ENCODE results near the gene S100A7A.
"Not testable (repeated sequence)": the region's sequence is repeated elsewhere in the genome, so short reads cannot be mapped to it uniquely, and the experiment has no call there.

Gene S100A7A

DNA sequence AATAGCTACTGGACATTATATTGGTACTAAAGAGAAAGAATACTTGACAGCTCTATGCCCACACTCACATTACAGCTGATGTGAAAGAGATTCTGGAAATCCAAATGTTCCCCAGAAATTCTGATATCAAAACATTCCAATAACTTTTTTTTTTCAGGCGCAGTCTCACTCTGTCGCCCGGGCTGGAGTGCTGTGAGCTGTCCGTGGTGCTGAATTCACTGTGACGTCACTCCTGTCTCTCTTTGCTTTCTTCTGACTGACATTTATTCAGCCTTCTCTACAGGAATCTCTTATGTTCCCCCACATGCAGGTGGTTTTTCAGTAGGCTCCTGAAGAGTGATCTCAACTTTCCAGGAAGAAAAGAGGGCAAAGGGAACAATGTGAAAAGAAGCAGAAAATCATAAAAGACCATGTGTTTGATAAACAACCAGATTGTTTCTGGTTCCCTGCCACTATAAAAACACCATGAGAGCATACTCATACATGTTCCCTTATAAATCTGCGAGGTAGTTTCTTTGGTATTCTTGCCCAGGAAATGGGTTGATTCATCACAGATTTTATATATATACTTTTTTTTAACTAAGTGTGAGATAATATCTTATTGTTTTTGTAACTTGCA, 6.2 kb downstream of the S100A7A start:
- DNase-seq (ENCODE audit: low read depth, low spot score) = peak; percentile 82

DNA sequence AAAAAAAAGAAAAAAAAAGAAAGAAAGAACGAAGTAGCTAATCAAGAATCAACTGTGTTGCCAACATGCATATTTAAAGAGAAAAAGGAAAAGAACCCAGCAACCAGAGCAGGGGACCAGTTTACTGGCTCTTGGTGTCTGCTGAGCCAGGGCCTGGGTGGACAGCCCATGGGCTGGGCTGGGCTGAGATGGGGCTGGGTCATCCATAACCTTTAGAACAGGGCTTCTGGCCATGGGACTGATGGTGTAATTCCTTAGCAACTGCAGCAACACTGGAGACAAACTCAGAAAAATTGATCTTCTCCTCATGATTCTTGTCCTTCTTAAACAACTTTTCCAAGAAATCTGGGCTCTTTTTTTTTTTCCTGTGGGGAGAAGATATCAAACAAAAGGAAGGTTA, 10.5 kb downstream of the S100A7A start:
- DNase-seq (ENCODE audit: low read depth, low spot score) = no peak

DNA sequence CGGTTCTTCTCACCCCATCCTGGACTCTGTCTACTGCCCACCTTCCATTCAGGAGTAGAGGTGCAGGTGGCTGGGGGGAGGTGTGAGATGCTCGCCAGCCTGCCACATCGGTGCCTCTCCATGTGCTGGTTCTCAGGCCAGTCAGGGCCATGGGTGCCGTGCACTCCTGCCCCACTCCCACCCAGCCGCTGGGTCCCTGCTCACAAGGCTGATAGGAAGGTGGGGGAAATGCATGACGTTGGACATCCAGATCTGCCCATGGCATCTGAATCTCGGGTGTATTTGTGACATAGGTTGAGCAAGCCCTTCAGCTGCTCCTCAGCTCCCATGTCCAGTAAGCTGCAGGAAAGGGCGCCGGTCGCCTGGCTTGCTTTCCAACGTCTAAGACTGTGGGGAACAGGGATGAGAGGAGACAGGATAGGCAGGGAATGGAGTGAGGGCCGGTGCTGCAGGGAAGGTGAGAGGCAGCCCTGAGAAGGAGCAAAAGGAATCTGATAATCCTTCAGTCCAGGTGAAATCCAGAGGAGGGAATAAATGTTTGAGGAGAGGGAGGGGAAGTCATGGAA, 11.8 kb downstream of the S100A7A start:
- no peak for DNase-seq (ENCODE audit: low read depth, low spot score)

DNA sequence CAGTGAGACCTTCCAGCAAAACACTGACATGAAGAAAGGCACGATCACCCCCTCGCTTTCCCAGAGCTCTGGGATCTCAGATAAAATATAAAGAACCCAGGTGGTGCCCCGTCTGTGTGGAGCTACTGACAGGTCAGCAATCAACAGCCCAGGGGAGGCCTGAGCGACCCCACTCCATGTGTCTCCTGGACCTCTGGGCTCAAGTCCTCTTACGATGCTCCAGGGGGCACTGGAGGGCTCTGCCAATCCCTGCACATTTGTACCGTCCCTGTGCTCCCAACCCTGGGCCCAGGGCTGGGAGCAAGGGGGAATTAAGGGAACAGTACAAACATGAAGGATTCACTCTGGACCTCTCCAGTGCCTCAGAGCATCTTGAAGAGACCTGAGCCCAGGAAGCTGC, 12.5 kb downstream of the S100A7A start:
- no peak for DNase-seq (ENCODE audit: low read depth, low spot score)

DNA sequence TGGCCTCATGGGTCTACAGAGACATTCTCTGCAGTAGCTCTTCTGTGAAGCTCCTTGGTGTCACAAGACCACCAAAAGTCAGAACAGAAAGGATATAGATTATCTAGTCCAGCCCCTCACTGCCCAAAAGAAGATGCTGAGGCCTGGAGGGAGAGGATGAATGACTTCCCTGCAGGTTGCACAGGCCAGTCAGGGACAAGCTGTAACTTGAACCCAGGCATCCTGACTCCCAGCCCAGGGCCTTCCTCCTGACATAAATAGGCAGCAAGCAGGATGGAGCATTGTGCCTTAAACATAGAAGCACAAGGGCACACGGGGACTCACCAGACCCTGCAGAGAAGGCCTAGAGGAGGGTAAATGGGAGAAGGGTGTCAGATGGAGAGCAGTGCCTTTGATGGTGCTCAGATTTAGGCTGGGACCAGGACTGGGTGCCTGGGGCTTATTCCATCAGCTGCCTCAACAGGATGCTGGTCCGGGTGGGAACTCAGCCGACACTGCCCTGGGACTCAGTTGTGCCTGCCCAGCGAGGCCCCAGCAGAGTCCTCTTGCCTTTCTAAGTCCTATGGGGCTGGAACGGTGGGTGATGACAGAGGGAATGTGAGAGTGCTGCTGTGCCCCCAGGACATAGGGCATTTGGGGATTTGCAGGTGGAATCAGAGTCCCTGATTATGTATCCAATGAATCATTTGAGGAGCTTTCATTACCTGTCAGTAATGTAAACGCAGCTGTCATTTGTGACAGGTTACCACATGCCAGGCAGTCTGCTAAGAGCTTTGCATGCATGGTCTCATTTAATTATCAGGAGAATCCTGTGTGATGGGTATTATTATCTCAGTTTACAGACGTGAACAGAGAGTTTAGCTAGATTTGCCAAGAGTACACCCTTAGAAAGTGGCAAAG, 13.2 kb downstream of the S100A7A start:
- no peak for DNase-seq (ENCODE audit: low read depth, low spot score)

DNA sequence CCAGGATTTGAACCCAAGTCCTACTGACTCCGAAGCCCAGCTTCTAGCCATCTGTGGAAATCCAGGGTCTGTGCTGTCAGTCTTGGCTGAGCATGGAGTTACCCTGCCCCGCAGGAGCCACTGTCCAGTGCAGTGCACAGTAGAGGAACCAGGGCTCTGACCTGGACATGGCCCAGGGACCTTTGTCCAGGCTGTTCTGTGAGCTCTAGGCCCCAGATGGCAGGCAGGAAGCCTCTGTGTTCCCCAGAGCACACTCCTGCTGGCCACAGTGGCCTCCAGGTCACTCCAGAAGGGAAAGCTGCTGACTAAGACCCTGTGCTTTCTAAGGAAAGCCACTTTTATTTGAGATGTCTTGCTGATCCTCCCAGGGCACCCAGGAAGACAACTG, 13.8 kb downstream of the S100A7A start:
- DNase-seq (ENCODE audit: low read depth, low spot score) = no peak

DNA sequence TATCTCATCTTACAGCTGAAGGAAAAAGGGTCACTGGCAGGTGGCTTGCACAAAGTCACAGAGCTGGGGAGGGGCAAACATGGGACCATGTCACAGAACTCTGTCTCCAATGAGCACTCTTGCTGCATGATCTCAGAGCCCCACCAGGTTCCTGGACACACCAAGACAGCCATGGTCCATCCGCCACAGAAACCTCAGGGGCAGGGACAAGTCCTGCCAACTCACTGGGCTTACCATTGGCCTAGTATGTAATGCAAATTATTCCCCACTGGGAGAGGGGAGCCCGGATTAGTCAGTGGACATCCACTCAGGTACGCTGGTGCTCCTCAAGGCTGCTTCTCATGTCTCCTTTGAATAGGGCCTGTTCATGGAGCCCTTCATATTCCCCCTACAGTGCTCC, 14.2 kb downstream of the S100A7A start:
- DNase-seq (ENCODE audit: low read depth, low spot score) = no peak

DNA sequence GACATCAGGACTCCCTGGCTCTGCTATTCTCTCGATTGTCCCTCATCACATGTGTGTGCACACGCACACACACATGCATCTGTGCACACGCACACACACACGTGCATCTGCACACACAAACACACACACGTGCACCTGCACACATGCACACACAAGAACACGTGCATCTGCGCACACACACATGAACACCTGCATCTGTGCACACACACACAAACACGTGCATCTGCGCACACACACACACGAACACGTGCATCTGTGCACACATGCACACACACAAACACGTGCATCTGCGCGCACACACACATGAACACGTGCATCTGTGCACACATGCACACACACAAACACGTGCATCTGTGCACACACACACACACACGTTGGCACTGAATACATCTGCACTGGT, 14.7 kb downstream of the S100A7A start:
- no peak for DNase-seq (ENCODE audit: low read depth, low spot score)

DNA sequence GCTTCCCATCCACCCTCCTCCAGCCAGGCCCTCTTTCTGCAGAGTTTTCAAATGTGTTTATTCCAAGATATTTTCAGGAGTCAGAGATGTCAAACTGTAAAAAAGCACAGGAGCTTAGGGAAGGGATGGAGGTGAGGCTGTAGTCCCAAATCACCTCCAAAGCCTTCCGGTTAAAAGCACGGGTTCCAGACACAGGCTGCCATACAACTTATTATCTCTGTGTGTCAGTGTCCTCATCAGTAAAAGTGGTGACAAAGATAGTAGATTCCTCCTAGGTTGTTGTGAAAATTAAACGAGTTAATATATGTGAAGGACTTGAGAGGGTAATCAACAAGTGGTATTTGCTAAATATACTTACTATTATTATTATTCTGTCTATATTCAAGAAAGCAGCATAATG, 15.1 kb downstream of the S100A7A start:
- DNase-seq (ENCODE audit: low read depth, low spot score) = no peak

DNA sequence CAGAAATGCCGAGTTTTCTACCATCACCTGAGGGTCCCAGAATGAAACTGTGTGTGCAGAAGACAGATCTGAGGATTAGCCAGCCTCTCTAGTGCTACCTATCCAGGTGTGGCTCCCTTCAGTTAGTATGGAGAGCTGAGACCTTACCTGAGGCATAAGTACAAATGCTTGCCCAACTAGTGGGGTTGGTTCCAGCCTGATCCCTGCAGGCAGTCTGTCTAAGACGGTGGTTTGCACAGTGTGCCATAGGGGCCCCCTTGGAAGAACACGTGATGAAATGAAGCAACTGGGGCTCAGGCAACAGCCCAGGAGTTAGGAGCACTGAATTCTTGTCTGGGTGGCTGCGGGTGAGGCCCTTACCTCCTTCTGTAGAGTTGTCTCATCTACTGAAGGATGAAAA, 15.6 kb downstream of the S100A7A start:
- DNase-seq (ENCODE audit: low read depth, low spot score) = no peak

DNA sequence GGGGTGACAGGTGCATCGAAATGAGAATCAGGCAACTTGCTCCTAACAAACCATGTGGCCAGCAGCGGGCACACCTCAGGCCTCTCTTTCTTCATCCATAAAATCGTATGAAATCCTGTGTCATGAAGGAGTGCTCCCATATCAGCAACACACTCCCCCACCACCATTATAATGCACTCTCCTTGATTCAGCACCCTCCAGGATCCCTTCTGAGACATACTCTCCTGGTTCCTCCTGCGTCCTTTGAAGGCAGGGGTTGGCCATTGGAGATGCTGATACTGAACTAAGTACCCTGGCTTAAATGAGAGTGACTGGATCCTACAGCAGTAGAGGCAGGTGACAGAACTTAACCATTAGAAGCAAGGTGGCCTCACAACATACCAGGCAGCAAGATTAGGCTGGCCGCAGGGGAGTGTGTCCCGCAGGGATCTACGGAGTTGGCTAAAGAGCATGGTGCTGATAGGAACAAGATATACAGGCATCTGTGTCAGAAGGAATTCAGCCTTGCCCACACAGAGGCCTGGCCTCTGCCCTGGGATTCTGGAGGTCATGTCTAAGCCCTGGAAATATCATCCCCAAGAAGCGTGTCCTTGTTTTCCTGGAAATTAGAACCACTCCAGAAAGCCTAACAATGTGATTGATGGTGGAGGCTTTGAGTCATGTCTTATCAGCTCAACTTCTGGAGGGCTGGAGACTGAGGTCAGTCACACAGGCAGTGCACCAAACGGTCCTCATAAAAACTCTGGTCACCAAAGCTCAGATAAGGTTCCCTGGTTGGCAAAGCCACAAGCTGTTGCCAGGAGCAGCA, 16.8 kb downstream of the S100A7A start:
- no peak for DNase-seq (ENCODE audit: low read depth, low spot score)

DNA sequence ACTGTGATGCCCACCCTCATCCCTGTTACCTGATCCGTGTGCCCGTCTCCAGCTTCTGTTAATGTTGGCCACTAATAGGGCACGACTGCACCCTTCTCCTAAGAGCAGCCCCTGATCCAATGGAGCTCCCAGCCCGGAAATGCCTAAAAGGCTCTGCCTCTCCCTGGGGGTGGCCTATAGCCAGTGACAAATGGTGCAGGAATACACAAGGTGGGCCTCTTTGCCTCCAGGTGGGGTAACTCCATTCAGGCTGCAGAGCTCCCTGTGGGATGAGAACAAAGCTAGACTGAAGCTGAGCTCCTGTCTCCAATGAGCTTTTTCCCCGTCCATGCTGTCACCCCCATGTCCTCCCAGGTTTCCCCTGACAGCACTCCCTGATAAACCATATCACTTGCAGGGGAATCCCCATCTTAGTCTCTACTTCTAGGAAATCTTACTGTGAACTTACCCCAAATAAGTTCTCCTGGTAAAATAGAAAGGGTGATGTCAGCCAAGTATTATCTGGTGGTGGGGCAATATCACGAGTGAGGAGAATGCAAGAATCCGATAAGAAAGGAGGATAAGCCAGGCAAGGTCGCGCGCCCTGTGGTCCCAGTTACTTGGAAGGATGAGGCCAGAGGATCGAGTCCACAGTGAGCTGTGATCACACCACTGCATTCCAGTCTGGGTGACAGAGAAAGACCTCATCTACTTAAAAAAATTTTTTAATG, 18.6 kb downstream of the S100A7A start:
- DNase-seq (ENCODE audit: low read depth, low spot score) = no peak

DNA sequence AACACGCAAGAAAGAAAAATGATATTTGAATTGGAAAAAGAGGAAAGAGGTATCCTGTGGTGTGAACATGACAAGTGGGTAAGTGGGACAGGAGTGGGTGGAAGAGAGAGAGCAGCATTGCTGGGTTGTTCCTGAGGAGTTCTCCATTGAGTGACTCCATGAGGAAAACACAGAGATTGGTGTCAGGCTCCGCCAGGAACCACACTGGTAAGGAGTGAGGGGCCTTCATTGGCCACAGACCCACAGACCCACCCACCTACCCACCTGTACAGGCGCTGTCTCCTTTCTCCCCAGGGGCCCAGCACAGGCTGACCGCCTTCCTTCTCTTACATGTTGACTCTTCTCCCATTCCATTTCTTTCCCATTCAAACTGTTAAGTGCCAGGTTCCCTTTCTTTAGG, 20.9 kb downstream of the S100A7A start:
- no peak for DNase-seq (ENCODE audit: low read depth, low spot score)

DNA sequence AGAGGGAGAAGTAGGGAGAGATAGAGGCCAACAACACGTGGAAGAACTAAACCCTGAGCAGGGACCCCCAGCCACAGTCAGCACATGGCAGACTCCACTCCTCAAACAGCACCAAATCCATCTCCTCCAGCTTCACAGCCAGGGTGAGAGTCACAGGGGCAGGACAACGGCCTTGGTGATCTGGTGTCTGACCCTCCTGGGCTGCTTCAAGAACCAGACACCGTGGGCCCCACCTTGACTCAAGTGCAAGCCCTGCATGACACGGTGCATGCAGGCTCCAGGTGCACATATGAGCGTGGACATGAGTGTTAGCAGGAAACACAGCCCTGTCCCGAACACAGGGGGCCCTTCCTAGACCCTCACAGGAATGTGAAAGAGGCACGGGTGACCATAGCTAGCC, 22.3 kb downstream of the S100A7A start:
- DNase-seq (ENCODE audit: low read depth, low spot score) = no peak

DNA sequence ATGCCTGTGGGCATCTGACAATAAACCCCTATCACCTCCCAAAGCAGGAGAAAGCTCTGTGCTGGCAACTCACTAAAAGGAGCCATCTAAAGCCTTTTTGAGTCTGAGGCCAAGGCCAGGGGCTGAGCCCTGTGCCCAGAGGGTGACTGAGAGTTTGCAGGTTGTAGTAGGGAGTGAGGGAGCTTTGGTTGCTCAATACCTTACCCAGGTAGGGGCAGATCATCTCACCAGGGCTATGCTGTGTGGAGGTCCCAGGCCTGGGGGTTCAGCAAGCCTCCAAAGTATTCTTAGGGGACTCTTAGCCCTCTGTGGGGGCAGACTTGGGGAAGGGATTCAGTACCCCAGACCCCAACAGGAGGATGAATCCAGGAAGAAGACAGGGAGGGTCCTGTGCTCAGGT, 23.0 kb downstream of the S100A7A start:
- no peak for DNase-seq (ENCODE audit: low read depth, low spot score)

DNA sequence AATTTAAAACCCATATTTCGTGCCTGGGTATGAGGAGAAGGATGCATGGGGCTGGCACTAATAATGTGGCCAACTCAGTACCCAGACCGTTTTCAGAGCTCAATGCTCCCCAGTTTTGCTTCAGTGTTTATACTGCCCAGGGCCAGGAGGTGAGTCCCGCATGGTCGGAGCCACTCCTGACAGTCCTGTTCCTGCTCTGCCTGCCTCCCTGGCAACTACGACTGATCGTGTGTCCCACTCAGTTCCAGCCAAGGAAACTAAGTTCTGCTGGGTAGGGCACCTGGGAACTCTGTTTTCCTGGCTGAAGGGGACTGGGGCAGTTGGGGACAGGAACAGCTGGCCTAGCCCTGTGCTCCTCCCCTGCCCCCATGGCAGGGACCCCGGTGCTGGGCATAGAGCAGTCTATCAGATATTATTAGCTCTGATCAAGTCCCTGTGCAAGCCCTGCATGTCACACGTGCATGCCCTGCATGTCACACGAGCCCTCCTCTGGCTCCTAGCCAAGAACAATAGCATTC, 25.0 kb downstream of the S100A7A start:
- DNase-seq (ENCODE audit: low read depth, low spot score) = no peak

DNA sequence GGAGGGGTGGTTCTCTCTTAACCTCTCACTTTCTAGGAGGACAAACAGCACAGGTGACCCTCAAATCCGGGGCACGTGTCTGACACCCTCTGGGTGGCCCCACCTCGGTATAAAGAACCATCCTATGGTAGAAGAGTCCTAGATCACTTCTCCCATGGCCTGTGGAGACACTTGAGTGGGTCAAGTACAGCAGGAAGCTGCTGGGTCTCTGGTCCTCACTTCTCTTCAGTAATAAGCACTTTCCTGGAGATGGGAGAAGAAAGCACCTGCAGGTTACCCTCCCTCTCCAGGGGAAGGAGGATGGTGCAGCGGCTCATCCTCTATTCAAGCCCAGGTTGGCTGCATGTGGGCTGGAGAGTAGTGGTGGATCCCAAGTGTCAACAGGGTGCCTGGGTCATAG, 27.2 kb downstream of the S100A7A start:
- no peak for DNase-seq (ENCODE audit: low read depth, low spot score)

DNA sequence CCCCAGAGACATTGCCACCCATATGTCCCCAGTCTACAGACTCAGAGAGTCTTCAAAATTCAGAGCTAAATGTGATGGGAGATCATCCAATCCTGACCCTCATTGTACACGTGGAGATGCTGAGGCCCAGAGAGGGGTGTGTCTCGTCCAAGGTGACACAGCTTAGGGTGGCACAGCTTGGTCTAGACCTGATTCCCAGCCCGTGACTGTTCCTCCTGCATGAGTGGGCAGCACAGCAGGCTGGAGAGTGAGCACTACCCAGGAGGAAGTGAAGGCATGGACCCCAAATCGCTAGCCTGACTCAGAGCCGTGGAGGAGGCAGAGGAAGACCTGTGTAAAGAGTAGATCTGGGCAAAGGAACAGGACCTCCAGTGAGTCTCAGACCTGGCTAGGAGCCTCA, 27.8 kb downstream of the S100A7A start:
- no peak for DNase-seq (ENCODE audit: low read depth, low spot score)

DNA sequence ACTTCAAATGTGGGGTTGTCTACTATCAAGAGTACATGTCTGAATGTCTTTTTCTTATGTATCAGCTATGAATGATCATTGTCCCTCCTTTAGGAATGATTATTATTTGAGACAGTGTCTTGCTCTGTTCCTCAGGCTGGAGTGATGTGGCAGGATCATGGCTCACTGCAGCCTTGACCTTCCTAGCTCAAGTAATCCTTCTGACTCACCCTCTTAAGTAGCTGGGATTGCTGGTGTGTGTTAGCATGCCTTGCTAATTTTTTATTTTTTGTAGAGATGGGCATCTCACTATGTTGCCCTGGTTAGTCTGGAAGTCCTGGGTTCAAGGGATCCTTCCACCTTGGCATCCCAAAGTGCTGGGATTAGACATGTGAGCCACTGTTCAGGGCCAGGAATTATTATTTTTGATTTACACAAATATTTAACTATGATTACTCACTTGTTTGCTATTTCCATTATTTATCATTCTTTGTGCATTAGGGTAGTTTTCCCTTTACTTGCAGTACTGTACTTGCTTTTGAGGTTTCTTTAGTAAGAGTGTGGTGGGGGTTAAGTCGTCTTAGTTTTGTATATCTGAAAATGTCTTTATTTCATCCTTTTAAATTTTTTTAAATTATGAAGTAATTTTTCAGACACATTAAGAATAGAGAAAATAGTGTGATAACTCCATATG, 31.3 kb downstream of the S100A7A start:
- peak; percentile 22 for DNase-seq (ENCODE audit: low read depth, low spot score)

DNA sequence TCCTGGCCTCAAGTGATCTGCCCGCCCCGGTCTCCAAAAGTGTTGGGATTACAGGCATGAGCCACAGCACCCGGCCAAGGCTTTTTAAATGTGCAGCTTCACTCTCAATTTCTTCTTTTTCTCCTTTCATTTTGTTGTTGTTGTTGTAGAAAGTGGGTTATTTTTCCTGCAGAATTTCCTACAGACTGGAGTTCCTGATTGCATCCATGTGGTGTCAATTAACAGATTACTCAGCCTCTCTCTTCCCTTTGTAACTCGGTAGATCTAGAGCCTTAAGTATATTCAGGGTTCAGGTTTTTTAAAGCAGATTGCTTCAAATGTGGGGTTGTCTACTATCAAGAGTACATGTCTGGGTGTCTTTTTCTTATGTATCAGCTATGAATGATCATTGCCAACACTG, 32.5 kb downstream of the S100A7A start:
- not testable (repeated sequence) for DNase-seq (ENCODE audit: low read depth, low spot score)

DNA sequence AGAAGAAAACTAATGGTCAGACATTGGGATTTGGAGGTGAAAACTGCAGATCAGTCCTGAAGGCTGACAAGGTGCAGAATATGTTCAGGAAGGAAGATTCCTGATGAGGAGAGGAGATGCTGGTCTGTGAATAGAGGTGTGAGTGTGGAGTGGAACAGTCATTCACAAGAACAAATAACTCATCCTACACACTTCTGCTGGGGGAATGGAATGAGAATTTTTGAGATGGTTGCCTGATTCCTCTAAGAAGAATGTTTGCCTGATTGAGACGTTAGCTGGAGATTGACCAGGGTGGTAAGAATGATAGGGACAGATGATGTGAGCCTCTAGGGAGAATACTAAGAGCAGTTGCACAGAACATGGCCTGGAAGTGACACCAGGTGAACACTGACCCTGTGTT, 40.1 kb downstream of the S100A7A start:
- DNase-seq (ENCODE audit: low read depth, low spot score) = no peak

Data from astrocyte of the hippocampus (primary cell).